IMR-90 (cell line): ENCODE results near the gene NAB1.

Source experiments
- BHLHE40 ChIP-seq: fragments of 150-350 bp; IDR thresholded peaks from 2 replicates; pipeline ENCODE4 v1.6.1; 2016; ENCODE audit warnings: mild to moderate bottlenecking, low read depth, low read length
- MAZ ChIP-seq: IDR thresholded peaks from 2 replicates; pipeline ENCODE4 v1.6.1; 2012; ENCODE audit warnings: low read depth, mild to moderate bottlenecking, low read length, improper control_type of control experiment, moderate library complexity, borderline replicate concordance
- POLR2A ChIP-seq: IDR thresholded peaks from 2 replicates; pipeline ENCODE4 v1.6.1; 2012; ENCODE audit warnings: mild to moderate bottlenecking, low read depth, low read length
- RAD21 ChIP-seq: IDR thresholded peaks from 2 replicates; pipeline ENCODE4 v1.6.1; 2012; ENCODE audit warnings: low read length, improper control_type of control experiment
- TF ChIP-seq, protein P1 (sequence below): conservative IDR thresholded peaks from 2 replicates; pipeline ENCODE4 v1.5.1; 2012; ENCODE audit warnings: mild to moderate bottlenecking, low read depth, low read length, improper control_type of control experiment
- TF ChIP-seq, protein P2 (sequence below): fragments of 150-350 bp; IDR thresholded peaks from 2 replicates; pipeline ENCODE4 v1.6.1; 2016; ENCODE audit warnings: low read depth, mild to moderate bottlenecking, low read length, moderate library complexity, borderline replicate concordance

DNA sequence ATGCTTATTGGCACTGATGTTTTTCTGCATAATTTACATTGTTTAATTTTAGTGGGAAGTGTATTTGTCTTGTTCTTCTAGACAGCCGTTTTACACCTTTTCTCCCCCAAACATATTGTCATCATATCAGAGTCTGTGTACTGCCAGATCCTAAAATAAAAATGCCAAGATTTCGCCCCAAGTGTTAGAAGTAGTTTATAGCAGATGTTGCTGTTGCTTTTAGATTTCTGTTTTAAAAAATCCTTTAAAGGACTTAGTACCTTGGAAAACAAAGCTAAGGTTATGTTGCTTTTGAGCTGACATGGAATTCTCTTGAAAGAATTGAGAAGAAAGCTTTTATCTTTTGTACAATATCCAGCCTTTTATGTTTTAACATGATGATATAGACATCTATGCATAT lies 36.0 kb downstream of the NAB1 start:
- TF ChIP-seq, protein P1, sequence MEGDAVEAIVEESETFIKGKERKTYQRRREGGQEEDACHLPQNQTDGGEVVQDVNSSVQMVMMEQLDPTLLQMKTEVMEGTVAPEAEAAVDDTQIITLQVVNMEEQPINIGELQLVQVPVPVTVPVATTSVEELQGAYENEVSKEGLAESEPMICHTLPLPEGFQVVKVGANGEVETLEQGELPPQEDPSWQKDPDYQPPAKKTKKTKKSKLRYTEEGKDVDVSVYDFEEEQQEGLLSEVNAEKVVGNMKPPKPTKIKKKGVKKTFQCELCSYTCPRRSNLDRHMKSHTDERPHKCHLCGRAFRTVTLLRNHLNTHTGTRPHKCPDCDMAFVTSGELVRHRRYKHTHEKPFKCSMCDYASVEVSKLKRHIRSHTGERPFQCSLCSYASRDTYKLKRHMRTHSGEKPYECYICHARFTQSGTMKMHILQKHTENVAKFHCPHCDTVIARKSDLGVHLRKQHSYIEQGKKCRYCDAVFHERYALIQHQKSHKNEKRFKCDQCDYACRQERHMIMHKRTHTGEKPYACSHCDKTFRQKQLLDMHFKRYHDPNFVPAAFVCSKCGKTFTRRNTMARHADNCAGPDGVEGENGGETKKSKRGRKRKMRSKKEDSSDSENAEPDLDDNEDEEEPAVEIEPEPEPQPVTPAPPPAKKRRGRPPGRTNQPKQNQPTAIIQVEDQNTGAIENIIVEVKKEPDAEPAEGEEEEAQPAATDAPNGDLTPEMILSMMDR: no peak
- TF ChIP-seq, protein P2, sequence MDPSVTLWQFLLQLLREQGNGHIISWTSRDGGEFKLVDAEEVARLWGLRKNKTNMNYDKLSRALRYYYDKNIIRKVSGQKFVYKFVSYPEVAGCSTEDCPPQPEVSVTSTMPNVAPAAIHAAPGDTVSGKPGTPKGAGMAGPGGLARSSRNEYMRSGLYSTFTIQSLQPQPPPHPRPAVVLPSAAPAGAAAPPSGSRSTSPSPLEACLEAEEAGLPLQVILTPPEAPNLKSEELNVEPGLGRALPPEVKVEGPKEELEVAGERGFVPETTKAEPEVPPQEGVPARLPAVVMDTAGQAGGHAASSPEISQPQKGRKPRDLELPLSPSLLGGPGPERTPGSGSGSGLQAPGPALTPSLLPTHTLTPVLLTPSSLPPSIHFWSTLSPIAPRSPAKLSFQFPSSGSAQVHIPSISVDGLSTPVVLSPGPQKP: no peak
- TF ChIP-seq MAZ: no peak
- TF ChIP-seq BHLHE40: no peak
- no peak for TF ChIP-seq POLR2A
- TF ChIP-seq RAD21: no peak
